22Rv1 (cell line): Measurements from ENCODE around the gene CA10.

Source experiments
- CTCF ChIP-seq: fragments of 450-650 bp; IDR thresholded peaks from 2 replicates; pipeline ENCODE4 v1.5.1; 2017; ENCODE audit warnings: mild to moderate bottlenecking
- ZFX ChIP-seq: fragments of 450-650 bp; IDR thresholded peaks from 2 replicates; pipeline ENCODE4 v1.6.1; 2017; ENCODE audit warnings: antibody characterized with exemption, borderline replicate concordance

- TF ChIP-seq CTCF (no peak), ZFX (no peak)
Measured at GRCh38 chr17:52071712-52072111, 86.8 kb downstream of the CA10 start.
